ENCODE results near the gene AKR1B1.

- TF ChIP-seq CTCF (conservative IDR thresholded peaks at IDR 0.05; ENCODE audit: low read depth, low read length) (no peak), EZH2 (IDR thresholded peaks at IDR 0.05; ENCODE audit: low read length, unreplicated experiment) (no peak), EZH2phosphoT487 (IDR thresholded peaks at IDR 0.05; ENCODE audit: borderline replicate concordance, low read length) (no peak)
Observed at GRCh38 chr7:134469622-134470021, 10.7 kb upstream of the AKR1B1 start.
